Loucy (cell line): ENCODE data around the gene ACADSB.

Experiments
- H2AFZ ChIP-seq: fragments of 200-600 bp; sonication (generic); 2 replicates; pipeline ENCODE4 v1.6.0; 2016; ENCODE audit warnings: antibody characterized with exemption, mild to moderate bottlenecking, low read length, moderate library complexity
- H3F3A ChIP-seq: fragments of 200-600 bp; 2 replicates; pipeline ENCODE4 v1.6.0; 2016; ENCODE audit warnings: antibody characterized with exemption, low read depth, mild to moderate bottlenecking
- H3K27me3 ChIP-seq: fragments of 200-600 bp; sonication (generic); 2 replicates; pipeline ENCODE4 v1.6.1; 2014; ENCODE audit warnings: low read length, mild to moderate bottlenecking; ENCODE audit not compliant: insufficient read depth, poor library complexity, severe bottlenecking
- H3K36me3 ChIP-seq: fragments of 200-600 bp; sonication (generic); 2 replicates; pipeline ENCODE4 v1.6.1; 2016; ENCODE audit warnings: low read length; ENCODE audit not compliant: insufficient read depth
- H3K4me1 ChIP-seq: fragments of 200-600 bp; sonication (generic); 2 replicates; pipeline ENCODE4 v1.5.1; 2014; ENCODE audit warnings: low read length, mild to moderate bottlenecking; ENCODE audit not compliant: insufficient read depth, poor library complexity, severe bottlenecking
- H3K4me2 ChIP-seq: fragments of 200-600 bp; sonication (generic); 2 replicates; pipeline ENCODE4 v1.6.0; 2014; ENCODE audit warnings: antibody characterized with exemption, low read length, low read depth, mild to moderate bottlenecking; ENCODE audit not compliant: poor library complexity, severe bottlenecking
- H3K4me3 ChIP-seq: fragments of 200-600 bp; sonication (generic); 2 replicates; pipeline ENCODE4 v1.5.1; 2014; ENCODE audit warnings: low read length, mild to moderate bottlenecking, mixed read lengths; ENCODE audit not compliant: poor library complexity, severe bottlenecking
- H3K79me2 ChIP-seq: fragments of 200-600 bp; sonication (generic); 2 replicates; pipeline ENCODE4 v1.6.1; 2014; ENCODE audit warnings: low read length; ENCODE audit not compliant: insufficient read depth
- H3K9ac ChIP-seq: fragments of 200-600 bp; sonication (generic); 2 replicates; pipeline ENCODE4 v1.6.0; 2014; ENCODE audit warnings: mild to moderate bottlenecking, low read depth, low read length, moderate library complexity; ENCODE audit not compliant: poor library complexity, severe bottlenecking
- H3K9me2 ChIP-seq: fragments of 200-600 bp; sonication (generic); replicated peaks from 2 replicates; pipeline ENCODE4 v1.6.1; 2016; ENCODE audit warnings: low read depth, low read length, mixed read lengths
- H3K9me3 ChIP-seq: fragments of 200-600 bp; sonication (generic); 2 replicates; pipeline ENCODE4 v1.6.1; 2014; ENCODE audit warnings: mild to moderate bottlenecking, antibody characterized with exemption, low read length, low read depth; ENCODE audit not compliant: insufficient read depth
- H4K20me1 ChIP-seq: fragments of 200-600 bp; sonication (generic); 2 replicates; pipeline ENCODE4 v1.6.0; 2014; ENCODE audit warnings: antibody characterized with exemption, low read length, mild to moderate bottlenecking; ENCODE audit not compliant: insufficient read depth, poor library complexity, severe bottlenecking
- CTCF ChIP-seq: fragments of 200-600 bp; sonication (generic); conservative IDR thresholded peaks from 2 replicates; pipeline ENCODE4 v1.5.1; 2014; ENCODE audit warnings: mild to moderate bottlenecking, antibody characterized with exemption, low read length
- EZH2phosphoT487 ChIP-seq: fragments of 200-600 bp; IDR thresholded peaks from 2 replicates; pipeline ENCODE4 v1.6.1; 2018; ENCODE audit warnings: antibody characterized with exemption, mild to moderate bottlenecking, moderate library complexity, borderline replicate concordance

ACADSB gene

GRCh38 chr10:122984708-122985107, 24.1 kb upstream of the ACADSB start:
- no peak overlapping the region for H3K4me2 ChIP-seq

GRCh38 chr10:122986335-122986734, 22.5 kb upstream of the ACADSB start:
- no peaks in the 10 kb centered on the region for H3K79me2 ChIP-seq
- H2AFZ ChIP-seq: no peak overlapping the region
- H3F3A ChIP-seq: no peaks in the 10 kb centered on the region
- no peak overlapping the region for H3K4me3 ChIP-seq
- no peaks in the 10 kb centered on the region for H3K9me2 ChIP-seq
- TF ChIP-seq EZH2phosphoT487 (no peak), CTCF (no peak)
- no peak overlapping the region for H3K4me2 ChIP-seq
- H3K9ac ChIP-seq: no peak overlapping the region
- no peaks in the 10 kb centered on the region for H4K20me1 ChIP-seq
- no peaks in the 10 kb centered on the region for H3K9me3 ChIP-seq
- H3K27me3 ChIP-seq: no peaks in the 10 kb centered on the region
- H3K36me3 ChIP-seq: peaks cover 3% of the 10 kb centered on the region; the same call in 1 of the 2 replicates
- H3K4me1 ChIP-seq: peaks cover 4% of the 10 kb centered on the region

More at GRCh38 chr10:122984708-122985107, 24.1 kb upstream of the ACADSB start:
- Histone ChIP-seq H3K4me1 (peaks cover 15% of the 10 kb centered on the region), H3K27me3 (no peaks in the 10 kb centered on the region), H3K4me3 (no peak overlapping the region), H3K9me2 (no peaks in the 10 kb centered on the region), H2AFZ (no peak overlapping the region), H3K9ac (no peak overlapping the region), H3K79me2 (no peaks in the 10 kb centered on the region), H3K9me3 (no peaks in the 10 kb centered on the region), H3K36me3 (peaks cover 3% of the 10 kb centered on the region; the same call in 1 of the 2 replicates), H4K20me1 (no peaks in the 10 kb centered on the region), H3F3A (no peaks in the 10 kb centered on the region)
- TF ChIP-seq CTCF (no peak), EZH2phosphoT487 (no peak)

GRCh38 chr10:122988501-122988900, 20.3 kb upstream of the ACADSB start:
- H3K9me3 ChIP-seq: no peaks in the 10 kb centered on the region
- H3K4me2 ChIP-seq: no peak overlapping the region
- TF ChIP-seq CTCF (no peak), EZH2phosphoT487 (no peak)
- H3K9me2 ChIP-seq: no peaks in the 10 kb centered on the region
- no peak overlapping the region for H2AFZ ChIP-seq
- no peaks in the 10 kb centered on the region for H3K4me1 ChIP-seq
- H3K4me3 ChIP-seq: no peak overlapping the region
- H3K79me2 ChIP-seq: no peaks in the 10 kb centered on the region
- H3K36me3 ChIP-seq: peaks cover 7% of the 10 kb centered on the region; the same call in 1 of the 2 replicates
- no peak overlapping the region for H3K9ac ChIP-seq
- no peaks in the 10 kb centered on the region for H3K27me3 ChIP-seq
- no peaks in the 10 kb centered on the region for H3F3A ChIP-seq
- H4K20me1 ChIP-seq: no peaks in the 10 kb centered on the region
